Endodermal cell (in vitro differentiated cells): ENCODE results near the gene CTU1. TPM values are rescaled to one million over a fixed set of nuclear protein-coding genes. Genes with fewer than 3 reads are reported as not detected.

Experiments
- DNase-seq: peaks from one replicate; pipeline ENCODE4 v3.0.0-alpha.2; 2017
- H3K27ac ChIP-seq: 2 replicates; pipeline ENCODE4 v1.5.1; 2013; ENCODE audit warnings: mild to moderate bottlenecking, low read depth, low read length, moderate library complexity
- H3K27me3 ChIP-seq: 2 replicates; pipeline ENCODE4 v1.6.1; 2013; ENCODE audit warnings: mild to moderate bottlenecking, low read length, moderate library complexity; ENCODE audit not compliant: insufficient read depth, control insufficient read depth, poor library complexity, severe bottlenecking
- H3K36me3 ChIP-seq: 2 replicates; pipeline ENCODE4 v1.7.0; 2013; ENCODE audit warnings: mild to moderate bottlenecking, low read length, moderate library complexity; ENCODE audit not compliant: control insufficient read depth, insufficient read depth
- H3K4me1 ChIP-seq: one replicate; pipeline ENCODE4 v1.7.0; 2013; ENCODE audit warnings: low read length; ENCODE audit not compliant: control insufficient read depth, insufficient read depth
- H3K4me3 ChIP-seq: 2 replicates; pipeline ENCODE4 v1.5.1; 2013; ENCODE audit warnings: mild to moderate bottlenecking, low read length, moderate library complexity
- H3K9ac ChIP-seq: 2 replicates; pipeline ENCODE4 v1.6.1; 2013; ENCODE audit warnings: mild to moderate bottlenecking, low read length, moderate library complexity; ENCODE audit not compliant: poor library complexity, severe bottlenecking; ENCODE audit errors: extremely low read depth
- H3K9me3 ChIP-seq: 2 replicates; pipeline ENCODE4 v1.6.1; 2013; ENCODE audit warnings: mild to moderate bottlenecking, low read length, moderate library complexity; ENCODE audit not compliant: control insufficient read depth
- H3K27ac Mint-ChIP-seq: 2 replicates; pipeline ENCODE4 v1.8.0; 2020; ENCODE audit warnings: mixed read lengths
- H3K27me3 Mint-ChIP-seq: 2 replicates; pipeline ENCODE4 v1.8.0; 2021; ENCODE audit warnings: mild to moderate bottlenecking, mixed read lengths; ENCODE audit not compliant: insufficient read depth
- H3K36me3 Mint-ChIP-seq: 2 replicates; pipeline ENCODE4 v1.8.0; 2020; ENCODE audit warnings: low read depth, mixed read lengths
- H3K4me1 Mint-ChIP-seq: 2 replicates; pipeline ENCODE4 v1.8.0; 2020; ENCODE audit warnings: mixed read lengths
- H3K4me3 Mint-ChIP-seq: 2 replicates; pipeline ENCODE4 v1.8.0; 2020; ENCODE audit warnings: mild to moderate bottlenecking, moderate library complexity, mixed read lengths
- H3K9me3 Mint-ChIP-seq: 2 replicates; pipeline ENCODE4 v1.8.0; 2020; ENCODE audit warnings: mild to moderate bottlenecking, mixed read lengths
- CTCF ChIP-seq: fragments of 200-600 bp; sonication (generic); conservative IDR thresholded peaks from 2 replicates; pipeline ENCODE4 v1.5.0; 2021; ENCODE audit warnings: antibody characterized with exemption, mild to moderate bottlenecking
- whole genome bisulfite sequencing, 2 experiments: methylation state at CpG; one replicate each; pipeline versions ENCODE4 v1.1.5 to v1.1.7; 2013; ENCODE audit warnings: missing lambda C conversion rate in 2 of 2, mixed read lengths in 1 of 2; ENCODE audit not compliant: insufficient coverage in 1 of 2, insufficient read length in 1 of 2; 5-methylcytosine and 5-hydroxymethylcytosine counted together
- total RNA-seq, 2 donors: library from RNA; stranded (reverse); fragmentation: NEBNext Ultra II Directional in 1 of 2; extraction: Animal tissue kit (Norgen Biotek cat#: 25700) in 1 of 2; gene quantifications; 2 replicates in 1 of 2; 3 replicates in 1 of 2; pipeline ENCODE4 v1.2.1, GENCODE V29; 2021

The CTU1 gene
- total RNA-seq, 2 donors from 2014 or later = 5.1 to 5.7 TPM

DNA sequence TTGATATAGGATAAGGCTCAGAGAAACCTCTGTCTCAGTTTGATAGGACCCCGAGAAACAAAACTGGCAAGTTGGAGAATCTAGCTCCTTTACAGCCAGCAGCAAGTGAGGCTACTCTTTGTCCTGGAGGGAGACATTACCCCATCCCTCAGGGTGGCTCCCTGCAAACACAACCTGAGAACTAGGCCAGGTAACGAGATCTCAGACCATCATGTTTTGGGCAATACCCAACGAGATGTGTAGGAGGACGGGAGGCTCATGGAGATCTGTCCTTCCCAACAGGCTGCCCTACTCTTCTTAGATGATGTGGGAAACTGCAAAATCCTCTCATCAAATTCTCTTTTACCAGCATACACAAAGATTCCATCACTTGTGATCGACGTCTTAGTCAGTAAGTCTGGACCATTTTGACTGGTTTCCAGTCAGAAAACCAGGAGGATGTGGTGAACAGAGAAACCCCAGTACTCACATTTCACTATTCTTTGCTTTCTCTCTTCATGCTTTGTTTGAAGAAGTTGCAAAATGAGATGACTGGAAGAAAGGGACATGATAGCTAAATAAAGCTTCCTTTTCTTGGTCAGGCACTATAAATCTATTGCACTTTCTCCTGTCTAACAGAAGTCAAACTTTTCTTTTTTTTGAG is 6.0 kb upstream of the CTU1 start:
- Mint-ChIP-seq H3K27me3 (peaks cover 34% of the 10 kb centered on the region), H3K27ac (no peak overlapping the region), H3K36me3 (no peaks in the 10 kb centered on the region), H3K4me1 (peaks cover 8% of the 10 kb centered on the region), H3K4me3 (no peak overlapping the region), H3K9me3 (no peaks in the 10 kb centered on the region)
- Histone ChIP-seq H3K9ac (no peak overlapping the region), H3K27me3 (peaks cover 24% of the 10 kb centered on the region), H3K27ac (no peak overlapping the region), H3K36me3 (no peaks in the 10 kb centered on the region), H3K9me3 (no peaks in the 10 kb centered on the region), H3K4me1 (no peaks in the 10 kb centered on the region), H3K4me3 (no peak overlapping the region)
- DNase-seq = no peak
- 81 to 86% methylated on average over 6 of the region's 6 CpGs for WGBS, 2 experiments
- no peak for TF ChIP-seq CTCF

GRCh38 chr19:51111606-51112005 is 3.4 kb upstream of the CTU1 start:
- DNase-seq = peak; percentile 74
- Histone ChIP-seq H3K4me1 (no peaks in the 10 kb centered on the region), H3K27ac (no peak overlapping the region), H3K9ac (no peak overlapping the region), H3K9me3 (no peaks in the 10 kb centered on the region), H3K36me3 (no peaks in the 10 kb centered on the region), H3K27me3 (peaks cover 23% of the 10 kb centered on the region), H3K4me3 (no peak overlapping the region)
- peaks cover 11% of the 10 kb centered on the region for H3K4me1 Mint-ChIP-seq
- peaks cover 25% of the 10 kb centered on the region for H3K27me3 Mint-ChIP-seq
- H3K9me3 Mint-ChIP-seq = no peaks in the 10 kb centered on the region
- no peak overlapping the region for H3K4me3 Mint-ChIP-seq
- peak; percentile 74 for TF ChIP-seq CTCF
- 44 to 59% methylated on average over 5 to 6 of the region's 6 CpGs for WGBS, 2 experiments
- H3K27ac Mint-ChIP-seq = no peak overlapping the region
- H3K36me3 Mint-ChIP-seq = no peaks in the 10 kb centered on the region

- H3K27ac Mint-ChIP-seq = no peak overlapping the region
- H3K4me1 Mint-ChIP-seq = peaks cover 11% of the 10 kb centered on the region
- peaks cover under 1% of the 10 kb centered on the region for H3K36me3 Mint-ChIP-seq
- no peak overlapping the region for H3K4me3 Mint-ChIP-seq
- peaks cover 16% of the 10 kb centered on the region for H3K27me3 Mint-ChIP-seq
- no peak for DNase-seq
- WGBS, 2 experiments = 74 to 80% methylated on average over 1 of the region's 1 CpG
- H3K9me3 Mint-ChIP-seq = no peaks in the 10 kb centered on the region
- Histone ChIP-seq H3K9ac (no peak overlapping the region), H3K27me3 (peaks cover 20% of the 10 kb centered on the region), H3K4me3 (no peak overlapping the region), H3K9me3 (no peaks in the 10 kb centered on the region), H3K27ac (no peak overlapping the region), H3K4me1 (no peaks in the 10 kb centered on the region), H3K36me3 (no peaks in the 10 kb centered on the region)
- no peak for TF ChIP-seq CTCF
These were observed 2.4 kb upstream of the CTU1 start for GRCh38 chr19:51110666-51110971.
